ENCODE data around the gene CIAPIN1. TPM values are rescaled to one million over a fixed set of nuclear protein-coding genes. Genes with fewer than 3 reads are reported as not detected.
A peak's percentile ranks its signal among the peaks of the same experiment; 100 is the strongest.
"Not testable (repeated sequence)": the region's sequence is repeated elsewhere in the genome, so short reads cannot be mapped to it uniquely, and the experiment has no call there.

CIAPIN1 gene
- total RNA-seq, 2 donors from 2014 or later: 23.5 to 33.4 TPM

DNA sequence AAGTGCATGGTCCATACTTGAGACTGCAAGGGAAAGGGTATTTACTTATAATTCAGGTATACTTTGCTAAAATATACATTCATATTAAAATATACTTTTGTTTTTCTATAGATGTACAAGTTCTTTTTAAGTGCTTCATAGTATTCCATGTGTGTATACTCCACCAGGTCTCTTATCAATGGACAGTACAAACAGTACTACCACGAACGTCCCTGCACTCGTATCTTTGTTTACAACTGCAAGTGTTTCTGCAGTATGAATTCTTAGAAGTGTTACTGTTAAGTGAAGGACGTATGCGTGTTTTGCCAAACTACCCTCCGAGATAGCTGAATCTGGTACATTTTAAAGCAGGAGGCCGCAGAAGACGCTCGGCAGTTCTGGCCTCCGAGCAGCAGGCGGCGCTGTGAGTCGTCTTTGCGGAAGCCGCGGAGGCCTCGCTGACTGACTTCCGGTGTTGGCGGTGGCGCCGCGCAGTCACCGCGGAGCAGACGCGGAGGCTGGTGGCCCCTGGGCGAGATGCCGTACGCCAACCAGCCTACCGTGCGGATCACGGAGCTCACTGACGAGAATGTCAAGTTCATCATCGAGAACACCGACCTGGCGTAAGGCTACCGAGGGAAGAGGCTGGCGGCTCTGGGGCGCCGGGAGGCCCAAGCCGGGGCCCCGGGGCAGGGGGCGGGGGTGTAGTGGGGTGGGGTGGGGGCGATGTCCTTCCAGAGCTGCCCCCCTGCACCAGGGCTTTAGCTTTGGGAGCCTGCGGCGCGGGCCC lies 15.2 kb upstream of the CIAPIN1 start, which contains the start of gene POLR2C:
Gene POLR2C, plus strand, starts transcription at position 471 of the 769 bp plus-strand sequence. Its CDS starts 46 bp downstream, at position 517.
- intact Hi-C loops (cut with DNase I): loop anchor here in 1 of 2 donors (5.0 kb wide), 1 partner anchor 55 kb away; no protein-coding TSS in a partner anchor
- peak; percentile 97 for DNase-seq (ENCODE audit: low spot score)

GRCh38 chr16:57452021-57452420 lies 4.8 kb upstream of the CIAPIN1 start:
- no peak for DNase-seq (ENCODE audit: low spot score)
- intact Hi-C loops (cut with DNase I): no loop called here

DNA sequence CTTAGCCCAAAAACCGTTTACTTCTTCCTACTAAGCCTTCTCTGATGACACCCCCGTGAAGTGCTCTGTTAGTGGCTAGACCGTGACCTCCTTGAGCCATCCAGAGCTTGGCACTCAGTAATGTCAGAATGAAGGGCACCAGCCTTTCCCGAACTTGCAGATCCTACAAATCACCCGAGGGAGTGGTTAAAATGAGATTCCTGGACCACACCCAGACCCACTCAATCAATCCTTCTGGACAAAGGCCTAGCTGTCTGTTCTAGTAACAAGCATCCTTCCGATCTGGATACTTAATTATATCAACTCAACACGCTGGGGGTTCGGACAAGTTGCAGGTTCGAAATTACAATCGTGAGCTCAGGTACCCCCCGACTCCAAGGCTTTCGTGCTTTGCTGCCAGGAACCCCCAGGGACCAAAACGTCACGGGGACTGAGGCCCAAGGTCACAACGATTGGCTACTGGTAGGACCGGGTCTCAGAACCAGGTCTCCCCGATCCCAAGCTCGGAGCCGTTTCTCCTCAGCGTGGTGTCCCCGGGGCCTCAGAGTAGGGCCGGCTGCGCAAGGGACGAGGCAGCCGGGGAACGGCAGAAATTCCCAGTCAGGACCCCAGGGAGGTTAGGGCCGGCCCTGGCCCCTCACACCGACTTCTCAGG lies 527 bp downstream of the CIAPIN1 start:
- intact Hi-C loops (cut with DNase I): no loop called here
- DNase-seq (ENCODE audit: low spot score): no peak

DNA sequence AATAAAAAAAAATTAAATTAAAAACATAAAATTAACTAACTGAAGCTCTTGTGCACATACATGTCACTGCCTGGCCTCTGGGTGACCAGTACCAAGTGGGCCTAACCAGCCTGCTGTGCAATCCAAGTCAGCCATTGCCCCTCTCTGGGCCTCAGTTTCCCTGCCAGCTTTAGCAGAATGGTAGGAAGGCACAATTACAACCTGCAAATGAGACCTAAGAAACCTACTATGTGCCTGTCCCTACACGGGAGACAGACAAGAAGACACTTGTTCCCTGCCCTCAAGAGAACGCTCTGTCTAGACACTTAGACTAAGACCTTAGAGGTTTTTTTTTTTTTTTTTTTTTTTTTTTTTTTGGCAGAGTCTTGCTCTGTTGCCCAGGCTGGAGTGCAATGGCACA lies 1.7 kb downstream of the CIAPIN1 start:
- intact Hi-C loops (cut with DNase I): no loop called here

GRCh38 chr16:57444711-57445110 lies 2.5 kb downstream of the CIAPIN1 start:
- no peak for DNase-seq (ENCODE audit: low spot score)
- intact Hi-C loops (cut with DNase I): no loop called here

More for the DNA sequence above, 1.7 kb downstream of the CIAPIN1 start:
- no peak for DNase-seq (ENCODE audit: low spot score)

DNA sequence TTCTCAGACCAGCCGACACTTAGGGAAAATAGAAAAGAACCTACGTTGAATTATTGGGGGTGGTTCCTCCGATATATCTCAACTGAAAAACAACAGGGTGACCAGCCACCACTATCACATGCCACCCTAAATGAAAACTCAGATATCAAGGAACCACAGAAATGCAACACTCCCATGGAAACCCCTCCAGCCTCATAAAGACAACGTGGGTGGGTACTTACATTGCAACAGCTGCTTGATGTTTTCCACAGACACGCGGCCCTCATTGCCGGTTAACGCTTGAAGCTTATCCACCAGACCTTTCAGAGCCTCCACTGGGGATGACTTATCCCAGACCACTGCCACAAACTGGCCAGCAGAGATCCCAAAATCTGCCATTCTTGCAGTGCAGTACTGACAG lies 6.6 kb downstream of the CIAPIN1 start:
- intact Hi-C loops (cut with DNase I); DNase-seq (ENCODE audit: low spot score): not testable (repeated sequence)

DNA sequence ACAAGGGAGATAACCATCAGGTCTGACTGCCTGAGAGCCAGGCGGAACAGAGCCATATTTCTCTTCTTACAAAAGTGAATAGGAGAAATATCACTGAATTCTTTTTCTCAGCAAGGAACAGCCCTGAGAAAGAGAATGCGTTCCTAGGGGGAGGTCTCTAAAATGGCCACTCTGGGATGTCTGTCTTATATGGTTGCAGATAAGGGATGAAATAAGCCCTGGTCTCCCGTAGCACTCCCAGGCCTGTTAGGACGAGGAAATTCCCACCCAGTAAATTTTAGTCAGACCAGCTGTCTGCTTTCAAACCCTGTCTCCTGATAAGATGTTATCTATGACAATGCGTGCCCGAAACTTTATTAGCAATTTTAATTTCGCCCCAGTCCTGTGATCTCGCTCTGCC lies 7.2 kb downstream of the CIAPIN1 start:
- intact Hi-C loops (cut with DNase I); DNase-seq (ENCODE audit: low spot score): not testable (repeated sequence)

GRCh38 chr16:57435838-57436237 lies 11.3 kb downstream of the CIAPIN1 start:
- intact Hi-C loops (cut with DNase I): no loop called here
- DNase-seq (ENCODE audit: low spot score): no peak

DNA sequence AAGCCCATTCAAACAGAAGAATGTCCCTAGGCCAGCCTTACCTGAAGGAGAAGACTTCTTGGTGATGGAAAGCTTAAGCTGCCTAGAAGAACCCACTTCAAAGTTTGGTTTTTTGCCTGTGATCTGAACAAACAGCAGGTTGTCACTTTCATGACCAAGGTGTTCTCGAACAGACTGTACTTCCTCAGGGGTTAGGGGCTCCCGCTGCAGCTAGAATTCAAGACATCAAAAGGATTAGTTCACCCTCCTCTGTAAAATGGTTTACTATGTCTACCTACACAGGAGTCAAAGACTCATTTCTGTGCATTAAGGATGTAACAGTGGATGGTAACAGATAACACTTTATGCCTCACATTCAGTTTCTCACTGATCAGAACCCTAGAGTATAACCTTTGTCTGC lies 13.2 kb downstream of the CIAPIN1 start:
- intact Hi-C loops (cut with DNase I): no loop called here
- DNase-seq (ENCODE audit: low spot score): no peak

DNA sequence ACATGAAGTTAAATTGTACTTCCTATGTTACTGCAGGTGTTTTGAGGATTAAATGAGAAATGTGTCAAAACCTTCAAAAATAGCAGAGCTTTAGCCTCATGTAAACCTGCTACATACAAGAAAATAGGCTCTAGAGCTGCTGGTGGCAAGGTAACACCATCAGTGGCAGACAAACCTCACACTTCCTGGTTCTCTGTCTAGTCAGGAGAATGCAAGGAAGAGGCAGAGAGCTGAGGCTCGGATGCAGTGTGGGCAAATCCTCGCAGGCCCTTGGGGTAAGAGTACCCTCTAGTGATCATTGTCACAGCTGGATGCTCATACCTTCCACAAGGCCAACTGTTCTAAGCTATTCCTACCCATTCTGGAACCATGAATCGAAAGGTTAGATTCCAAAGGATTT lies 14.2 kb downstream of the CIAPIN1 start:
- intact Hi-C loops (cut with DNase I): no loop called here
- DNase-seq (ENCODE audit: low spot score): no peak

DNA sequence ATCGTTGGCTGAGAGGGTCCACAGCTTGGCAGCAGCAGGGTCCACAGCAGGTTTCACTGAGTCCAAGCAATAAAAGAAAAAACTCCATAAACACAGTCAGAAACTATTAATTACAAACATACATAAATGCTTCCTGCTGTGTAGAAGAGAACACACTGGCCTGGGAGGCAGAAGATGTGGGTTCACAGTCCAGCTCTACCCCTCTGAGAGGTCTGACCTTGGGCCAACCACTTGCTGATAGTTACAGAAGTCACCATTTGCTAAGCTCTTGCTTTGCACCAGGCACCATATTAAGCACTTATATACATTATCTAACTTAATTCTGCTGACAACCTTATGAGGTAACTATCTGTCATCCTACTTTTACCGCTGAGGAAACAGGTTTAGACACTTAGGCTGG lies 14.7 kb downstream of the CIAPIN1 start:
- intact Hi-C loops (cut with DNase I): no loop called here
- no peak for DNase-seq (ENCODE audit: low spot score)

DNA sequence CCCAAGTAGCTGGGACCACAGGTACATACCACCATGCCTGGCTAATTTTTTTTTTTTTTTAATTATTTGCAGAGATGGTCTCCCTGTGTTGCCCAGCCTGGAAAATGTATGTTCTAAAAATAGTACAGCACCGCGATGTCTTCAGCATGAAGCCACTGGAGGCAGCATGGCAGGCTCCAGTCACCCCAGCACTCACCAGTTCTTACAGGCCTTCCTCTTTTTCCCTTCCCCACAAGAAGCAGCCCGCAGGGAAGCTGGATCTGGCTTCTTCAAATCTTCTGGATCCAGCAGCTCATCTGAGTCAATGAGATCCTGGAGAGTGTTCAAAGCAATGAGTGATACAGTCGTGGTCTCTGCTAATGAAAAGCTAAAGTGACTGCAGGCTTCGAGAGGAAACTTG lies 16.2 kb downstream of the CIAPIN1 start:
- DNase-seq (ENCODE audit: low spot score): no peak
- intact Hi-C loops (cut with DNase I): no loop called here

DNA sequence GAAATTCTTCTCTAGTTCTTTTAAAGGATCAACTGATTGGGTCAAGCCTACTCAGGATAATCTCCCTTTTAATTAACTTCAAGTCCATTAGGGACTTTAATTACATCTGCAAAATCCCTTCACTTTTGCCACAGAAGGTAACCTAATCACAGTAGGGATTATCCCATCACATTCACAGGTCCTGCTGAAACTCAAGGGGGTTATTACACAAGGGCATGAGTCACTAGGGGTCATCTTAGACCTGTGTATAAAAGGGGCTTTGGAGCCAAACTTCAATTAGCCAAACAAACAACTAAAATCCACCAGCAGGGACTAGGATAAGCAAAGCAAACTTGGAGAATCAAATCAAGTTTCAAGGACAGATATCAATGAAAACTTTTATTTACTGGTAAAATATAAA lies 19.4 kb downstream of the CIAPIN1 start:
- intact Hi-C loops (cut with DNase I): loop anchor here in 1 of 2 donors (2.0 kb wide), 1 partner anchor 201 kb away; no protein-coding TSS in a partner anchor

DNA sequence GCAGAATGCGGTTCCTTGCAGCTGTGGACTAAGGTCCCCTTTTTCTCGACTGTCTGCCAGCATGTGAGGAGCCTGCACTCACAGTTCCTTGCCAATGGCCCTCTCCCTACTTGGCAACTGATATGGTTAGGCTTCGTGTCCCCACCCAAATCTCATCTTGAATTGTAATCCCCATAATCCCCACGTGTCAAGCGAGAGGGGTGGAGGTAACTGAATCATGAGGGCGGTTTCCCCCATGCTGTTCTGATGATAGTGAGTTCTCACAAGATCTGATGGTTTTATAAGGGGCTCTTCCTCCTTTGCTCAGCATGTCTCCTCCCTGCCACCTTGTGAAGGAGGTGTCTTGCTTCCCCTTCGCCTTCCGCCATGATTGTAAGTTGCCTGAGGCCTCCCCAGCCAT lies 19.9 kb downstream of the CIAPIN1 start:
- DNase-seq (ENCODE audit: low spot score): no peak
- intact Hi-C loops (cut with DNase I): no loop called here

More for the DNA sequence above, 19.4 kb downstream of the CIAPIN1 start:
- DNase-seq (ENCODE audit: low spot score): no peak

GRCh38 chr16:57426356-57426755 lies 20.8 kb downstream of the CIAPIN1 start:
- intact Hi-C loops (cut with DNase I): no loop called here
- DNase-seq (ENCODE audit: low spot score): no peak

GRCh38 chr16:57424583-57424982 lies 22.6 kb downstream of the CIAPIN1 start:
- intact Hi-C loops (cut with DNase I): no loop called here

DNA sequence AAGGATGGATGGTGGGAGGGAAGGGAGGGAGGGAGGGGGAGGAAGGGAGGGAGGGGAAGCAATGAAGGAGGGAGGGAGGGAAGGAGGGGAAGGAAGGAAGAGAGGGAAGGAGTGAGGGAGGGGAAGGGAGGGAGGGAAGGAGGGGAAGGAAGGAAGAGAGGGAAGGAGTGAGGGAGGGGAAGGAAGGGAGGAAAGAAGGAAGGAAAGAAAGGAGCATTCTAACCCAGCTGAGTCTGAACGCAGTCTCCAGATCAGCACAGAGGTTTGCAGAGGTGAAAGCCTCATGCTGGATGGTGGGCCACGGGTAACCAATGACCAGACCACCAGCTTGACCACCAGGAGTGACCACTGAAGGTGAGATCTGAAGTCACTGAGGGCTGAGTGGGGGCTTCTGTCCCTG lies 24.0 kb downstream of the CIAPIN1 start:
- no peak for DNase-seq (ENCODE audit: low spot score)

More at GRCh38 chr16:57424583-57424982, 22.6 kb downstream of the CIAPIN1 start:
- DNase-seq (ENCODE audit: low spot score): no peak

GRCh38 chr16:57422026-57422944 lies 24.9 kb downstream of the CIAPIN1 start:
- peak; percentile 54 for DNase-seq (ENCODE audit: low spot score)
- intact Hi-C loops (cut with DNase I): loop anchor here in 1 of 2 donors (2.0 kb wide), 1 partner anchor 121 kb away; no protein-coding TSS in a partner anchor

More for the DNA sequence above, 24.0 kb downstream of the CIAPIN1 start:
- intact Hi-C loops (cut with DNase I): loop anchor here in 1 of 2 donors (2.0 kb wide), 1 partner anchor 122 kb away; no protein-coding TSS in a partner anchor

- intact Hi-C loops (cut with DNase I): loop anchor here (2.0 to 5.0 kb wide), 4 partner anchors 37 to 482 kb away; no protein-coding TSS in a partner anchor
- DNase-seq (ENCODE audit: low spot score): no peak
Observed at GRCh38 chr16:57419506-57419905, 27.7 kb downstream of the CIAPIN1 start.
